Gastroesophageal sphincter (tissue), 4 donors: ENCODE data around the gene OGFOD2. TPM values are rescaled to one million over a fixed set of nuclear protein-coding genes. Genes with fewer than 3 reads are reported as not detected.

Source experiments
- ATAC-seq: fragments of 150-250 bp; one replicate; pipeline ENCODE4 v1.9.1; 2016; ENCODE audit warnings: mild to moderate bottlenecking, moderate library complexity
- H3K27ac ChIP-seq, 4 donors: fragments of 200-600 bp; sonication (generic) in 3 of 4; 1 replicate in 3 of 4; 2 replicates in 1 of 4; pipeline ENCODE4 v1.5.1; 2016 to 2019
- H3K27me3 ChIP-seq: fragments of 200-600 bp; sonication (generic); one replicate; pipeline ENCODE4 v1.5.1; 2019
- H3K36me3 ChIP-seq, 2 donors: fragments of 200-600 bp; sonication (generic); one replicate each; pipeline ENCODE4 v1.5.1; 2019; ENCODE audit warnings: control low read depth in 1 of 2
- H3K4me1 ChIP-seq, 3 donors: fragments of 200-600 bp; sonication (generic); 1 replicate in 2 of 3; 2 replicates in 1 of 3; pipeline ENCODE4 v1.5.1; 2016 to 2019; ENCODE audit warnings: control low read depth in 2 of 3
- H3K4me3 ChIP-seq, 2 donors: fragments of 200-600 bp; sonication (generic); one replicate each; pipeline ENCODE4 v1.5.1; 2019; ENCODE audit warnings: mild to moderate bottlenecking in 1 of 2, moderate library complexity in 1 of 2
- H3K9me3 ChIP-seq, 3 donors: fragments of 200-600 bp; sonication (generic); one replicate each; pipeline ENCODE4 v1.5.1; 2017 to 2019; ENCODE audit warnings: control low read depth in 2 of 3
- CTCF ChIP-seq, 4 experiments: fragments of 200-600 bp in 2 of 4; fragments of 450-650 bp in 2 of 4; sonication (generic) in 1 of 4; IDR thresholded peaks; one replicate each; pipeline ENCODE4 v1.5.1; 2017 to 2019; ENCODE audit warnings: antibody characterized with exemption in 4 of 4, mild to moderate bottlenecking in 2 of 4, moderate library complexity in 2 of 4
- EP300 ChIP-seq: sonication (generic); formaldehyde crosslinking; IDR thresholded peaks from one replicate; pipeline ENCODE4 v1.6.1; 2017; ENCODE audit warnings: antibody characterized with exemption, mild to moderate bottlenecking
- POLR2A ChIP-seq, 2 donors: fragments of 450-650 bp; IDR thresholded peaks; one replicate each; pipeline ENCODE4 v1.6.1; 2017; ENCODE audit warnings: antibody characterized with exemption in 2 of 2, mild to moderate bottlenecking in 2 of 2, moderate library complexity in 1 of 2
- POLR2AphosphoS5 ChIP-seq: sonication (generic); formaldehyde crosslinking; IDR thresholded peaks from one replicate; pipeline ENCODE4 v1.6.1; 2017; ENCODE audit warnings: antibody characterized with exemption
- WGBS, 2 donors: methylation state at CpG; one replicate each; pipeline ENCODE4 v1.1.5; 2018; ENCODE audit warnings: low coverage in 1 of 2; 5-methylcytosine and 5-hydroxymethylcytosine counted together
- total RNA-seq, 4 donors: library from RNA; depleted of rRNA; stranded (reverse); fragments of >200 nt; gene quantifications; one replicate each; pipeline ENCODE4 v1.1.0, GENCODE V29; 2016

The OGFOD2 gene
- total RNA-seq, 4 donors from 2014 or later, result 7.3 to 10.7 (median 8.3) TPM

GRCh38 chr12:122982963-122983788 is 8.1 kb downstream of the OGFOD2 start:
- H3K4me1 ChIP-seq, result peaks cover 2 to 70% (median 53%) of the 10 kb centered on the region in 3 donors
- peak overlapping the region in 3 of 4 donors; percentile 27 to 90 (median 88) for H3K27ac ChIP-seq
- H3K27me3 ChIP-seq, result no peaks in the 10 kb centered on the region
- H3K36me3 ChIP-seq, result peaks cover 0 to 60% of the 10 kb centered on the region in 2 donors
- no peak overlapping the region for H3K4me3 ChIP-seq
- H3K9me3 ChIP-seq, result no peaks in the 10 kb centered on the region
- 29 to 39% methylated on average over 4 to 12 of the region's 21 CpGs for WGBS, 2 donors
- TF ChIP-seq POLR2AphosphoS5, result peak; percentile 8
- no peak for TF ChIP-seq EP300
- TF ChIP-seq CTCF (IDR thresholded peaks at IDR 0.05), result no peak
- no peak for ATAC-seq

GRCh38 chr12:122983789-122984515 is 8.9 kb downstream of the OGFOD2 start:
- no peak for ATAC-seq
- H3K4me1 ChIP-seq, result peaks cover 2 to 62% (median 53%) of the 10 kb centered on the region in 3 donors
- 8 to 13% methylated on average over 1 to 2 of the region's 9 CpGs for WGBS, 2 donors
- peaks cover 0 to 60% of the 10 kb centered on the region in 2 donors for H3K36me3 ChIP-seq
- H3K4me3 ChIP-seq, result no peak overlapping the region
- peak; percentile 49 for TF ChIP-seq POLR2AphosphoS5
- TF ChIP-seq EP300, result no peak
- H3K9me3 ChIP-seq, result no peaks in the 10 kb centered on the region
- H3K27me3 ChIP-seq, result no peaks in the 10 kb centered on the region
- H3K27ac ChIP-seq, result peak overlapping the region in 3 of 4 donors; percentile 27 to 90 (median 88)

GRCh38 chr12:122984612-122985337 is 9.7 kb downstream of the OGFOD2 start:
- Histone ChIP-seq H3K27me3 (no peaks in the 10 kb centered on the region), H3K9me3 (no peaks in the 10 kb centered on the region), H3K36me3 (peaks cover 0 to 65% of the 10 kb centered on the region in 2 donors), H3K27ac (peak overlapping the region in 3 of 4 donors; percentile 27 to 90 (median 88)), H3K4me3 (peak overlapping the region in 1 of 2 donors; percentile 18), H3K4me1 (peaks cover 2 to 54% (median 46%) of the 10 kb centered on the region in 3 donors)
- peak; percentile 8 for ATAC-seq
- peak in 1 of 2 donors; percentile 2 for TF ChIP-seq POLR2A (IDR thresholded peaks at IDR 0.05)
- TF ChIP-seq EP300, result no peak
- WGBS, 2 donors, result 17 to 44% methylated on average over 5 to 23 of the region's 34 CpGs

- ATAC-seq, result no peak
- peaks cover 0 to 74% of the 10 kb centered on the region in 2 donors for H3K36me3 ChIP-seq
- peak overlapping the region in 3 of 4 donors; percentile 27 to 90 (median 88) for H3K27ac ChIP-seq
- TF ChIP-seq EP300 (no peak), POLR2AphosphoS5 (no peak), POLR2A (IDR thresholded peaks at IDR 0.05) (peak in 1 of 2 donors; percentile 0), CTCF (IDR thresholded peaks at IDR 0.05) (no peak)
- H3K4me1 ChIP-seq, result peaks cover 2 to 48% (median 43%) of the 10 kb centered on the region in 3 donors
- 31 to 70% methylated on average over 2 to 3 of the region's 45 CpGs for WGBS, 2 donors
- no peaks in the 10 kb centered on the region for H3K9me3 ChIP-seq
- no peak overlapping the region for H3K4me3 ChIP-seq
- no peaks in the 10 kb centered on the region for H3K27me3 ChIP-seq
These were observed 10.6 kb downstream of the OGFOD2 start for GRCh38 chr12:122985338-122986257.

GRCh38 chr12:122986258-122986871 is 11.3 kb downstream of the OGFOD2 start:
- Histone ChIP-seq H3K27ac (peak overlapping the region in 1 of 4 donors; percentile 90), H3K4me3 (no peak overlapping the region), H3K4me1 (peaks cover 2 to 45% (median 41%) of the 10 kb centered on the region in 3 donors), H3K36me3 (peaks cover 0 to 81% of the 10 kb centered on the region in 2 donors), H3K9me3 (no peaks in the 10 kb centered on the region), H3K27me3 (no peaks in the 10 kb centered on the region)
- TF ChIP-seq CTCF (IDR thresholded peaks at IDR 0.05), result no peak
- TF ChIP-seq POLR2A (IDR thresholded peaks at IDR 0.05), result no peak
- TF ChIP-seq EP300, result no peak
- TF ChIP-seq POLR2AphosphoS5, result no peak
- WGBS, 2 donors, result 100% methylated on average over 1 of the region's 40 CpGs; no CpG with 5 or more reads in 1 of the 2 donors
- no peak for ATAC-seq
